HG03521 (cell line): ENCODE data around the gene ALG3.

Experiments used
- ATAC-seq: cut with Tn5 transposase; IDR thresholded peaks from one replicate; pipeline ENCODE4 v1.9.1; 2021; ENCODE audit warnings: mild to moderate bottlenecking, moderate library complexity; ENCODE audit not compliant: unreplicated experiment

Gene ALG3

GRCh38 chr3:184260724-184261269, 12.0 kb upstream of the ALG3 start:
- no peak for ATAC-seq

DNA sequence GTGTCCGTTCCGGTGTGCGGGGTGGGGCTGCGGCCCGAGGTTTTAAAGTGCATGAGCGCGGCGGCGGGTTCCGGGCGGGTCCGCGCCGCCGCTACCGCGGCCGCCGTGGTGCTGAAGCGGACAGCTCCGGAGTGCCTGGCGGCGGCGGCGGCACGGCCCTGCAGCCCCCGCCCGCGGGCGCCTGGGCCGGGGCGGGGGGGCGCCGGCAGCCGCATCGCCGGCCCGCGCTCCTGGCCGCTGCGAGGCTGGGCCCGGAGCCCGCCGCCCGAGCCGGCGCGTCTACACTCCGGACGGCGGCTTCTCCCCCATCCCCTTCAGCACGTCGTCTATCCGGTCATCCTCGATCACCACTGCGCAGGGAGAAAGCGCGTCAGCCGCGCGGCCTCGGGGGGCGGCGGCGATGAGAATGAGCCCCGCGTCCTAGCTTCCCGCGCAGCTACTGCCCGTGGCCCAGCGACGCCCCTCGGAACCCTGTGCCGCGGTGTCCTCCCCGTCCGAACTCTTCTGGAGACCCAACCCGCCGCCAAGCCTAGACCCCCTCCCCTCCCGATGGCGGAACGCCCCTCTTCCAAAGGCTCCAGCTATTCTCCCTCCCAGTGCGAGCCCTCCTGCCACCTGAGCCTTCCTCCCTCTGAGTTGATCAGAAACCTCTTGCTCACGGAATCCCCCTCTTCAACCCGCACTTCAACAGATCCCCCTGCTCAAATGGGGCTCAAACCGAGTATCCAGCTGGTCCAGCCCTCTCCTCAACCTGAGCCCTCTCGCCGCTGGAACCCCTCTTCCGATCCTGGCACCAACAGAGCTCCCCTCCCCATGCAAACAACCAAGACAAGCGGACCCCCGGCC, 11.3 kb upstream of the ALG3 start:
- no peak for ATAC-seq

DNA sequence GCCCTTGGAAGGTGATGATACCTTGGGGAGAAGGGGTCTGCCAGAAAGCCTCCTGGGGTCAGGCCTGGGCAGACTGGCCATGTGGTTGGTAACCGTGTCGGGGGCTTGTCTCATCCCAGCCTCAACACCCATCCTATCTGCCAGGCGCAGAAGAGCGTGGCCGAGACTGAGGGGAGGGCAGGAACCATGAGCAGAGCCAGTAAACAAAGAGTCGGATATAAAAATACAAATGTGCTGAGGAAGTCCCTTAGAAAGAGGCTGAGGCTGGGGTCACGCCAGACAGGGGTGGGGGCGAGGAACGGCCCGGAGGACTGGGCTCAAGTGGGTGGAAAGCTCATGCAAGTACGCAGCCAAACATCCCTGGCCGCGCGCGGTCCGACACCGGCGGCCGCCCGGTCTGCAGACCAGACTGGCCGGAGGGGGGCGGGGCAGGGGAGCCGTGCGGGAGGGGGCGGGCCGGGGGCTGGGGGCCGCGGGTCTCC, 10.7 kb upstream of the ALG3 start:
- ATAC-seq = no peak

- no peak for ATAC-seq
These were observed 10.2 kb upstream of the ALG3 start for GRCh38 chr3:184258926-184259325.

DNA sequence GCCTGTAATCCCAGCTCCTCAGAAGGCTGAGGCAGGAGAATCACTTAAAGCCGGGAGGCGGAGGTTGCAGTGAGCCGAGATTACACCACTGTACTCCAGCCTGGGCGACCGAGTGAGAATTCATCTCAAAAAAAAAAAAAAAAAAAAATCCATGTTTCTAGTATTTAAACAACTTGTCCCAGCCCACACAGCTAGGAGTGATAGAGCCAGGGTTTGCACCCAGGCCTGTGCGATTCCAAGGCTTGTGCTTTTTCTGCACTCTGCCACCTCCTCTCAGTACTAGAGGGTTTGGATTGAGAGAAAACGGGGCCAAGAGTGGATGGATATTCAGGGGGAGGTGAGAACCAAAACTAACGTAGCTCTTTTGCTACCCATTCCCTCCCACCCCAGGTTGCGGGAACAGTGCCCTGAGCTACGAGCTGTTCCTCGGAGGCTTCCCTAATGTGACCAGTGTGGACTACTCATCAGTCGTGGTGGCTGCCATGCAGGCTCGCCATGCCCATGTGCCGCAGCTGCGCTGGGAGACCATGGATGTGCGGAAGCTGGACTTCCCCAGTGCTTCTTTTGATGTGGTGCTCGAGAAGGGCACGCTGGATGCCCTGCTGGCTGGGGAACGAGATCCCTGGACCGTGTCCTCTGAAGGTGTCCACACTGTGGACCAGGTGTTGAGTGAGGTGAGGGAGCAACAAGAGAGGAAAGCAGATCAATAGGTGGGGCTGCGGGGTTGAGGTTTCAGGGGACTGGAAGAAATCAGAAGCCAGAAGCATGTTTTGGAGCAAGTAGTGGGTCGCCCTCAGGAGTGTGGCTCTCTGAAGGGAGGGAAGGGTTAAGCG, 8.5 kb upstream of the ALG3 start:
- ATAC-seq = no peak

- no peak for ATAC-seq
These were observed 6.7 kb upstream of the ALG3 start for GRCh38 chr3:184255291-184256039.

- peak; percentile 54 for ATAC-seq
These were observed 1.5 kb upstream of the ALG3 start for GRCh38 chr3:184250167-184250828.

GRCh38 chr3:184249412-184250166, 827 bp upstream of the ALG3 start, which contains the start of gene EEF1AKMT4:
EEF1AKMT4 (plus strand) TSS chr3:184249672; CDS start chr3:184249695, 23 bp downstream.
- peak; percentile 88 for ATAC-seq

GRCh38 chr3:184242297-184242685, 6.5 kb downstream of the ALG3 start:
- no peak for ATAC-seq

GRCh38 chr3:184241447-184242296, 7.1 kb downstream of the ALG3 start:
- ATAC-seq = no peak

DNA sequence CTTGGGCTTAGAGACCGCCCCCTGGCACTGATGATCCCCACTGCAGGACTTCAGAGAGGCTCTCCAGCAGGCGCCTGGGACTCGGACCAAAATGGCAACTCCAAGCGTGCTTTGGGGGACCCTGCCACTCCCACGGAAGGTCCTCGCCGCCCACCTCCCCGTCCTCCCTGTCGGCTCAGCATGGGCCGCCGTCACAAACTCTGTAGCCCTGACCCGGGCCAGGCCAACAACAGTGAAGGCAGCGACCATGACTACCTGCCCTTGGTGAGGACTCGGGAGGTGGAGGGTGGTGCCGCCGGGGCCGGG, 7.7 kb downstream of the ALG3 start:
- ATAC-seq = no peak

- no peak for ATAC-seq
These were observed 8.2 kb downstream of the ALG3 start for GRCh38 chr3:184240384-184241140.

DNA sequence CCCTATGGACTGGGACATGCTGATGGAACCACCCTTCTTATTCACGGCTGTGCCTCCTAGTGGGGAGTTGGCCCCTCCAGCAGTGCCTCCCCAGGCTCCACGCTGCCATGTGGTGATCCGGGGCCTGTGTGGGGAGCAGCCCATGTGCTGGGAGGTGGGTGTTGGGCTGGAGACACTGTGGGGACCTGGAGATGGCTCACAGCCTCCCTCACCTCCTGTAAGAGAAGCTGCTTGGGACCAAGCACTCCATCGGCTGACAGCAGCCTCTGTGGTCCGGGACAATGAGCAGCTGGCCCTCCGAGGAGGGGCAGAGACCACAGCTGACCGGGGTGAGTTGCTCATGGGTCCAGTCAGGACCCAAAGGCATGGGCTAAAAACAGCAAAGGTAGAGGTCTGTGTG, 9.1 kb downstream of the ALG3 start:
- ATAC-seq = no peak

GRCh38 chr3:184239221-184239620, 9.5 kb downstream of the ALG3 start:
- no peak for ATAC-seq

- ATAC-seq = no peak
These were observed 10.4 kb downstream of the ALG3 start for GRCh38 chr3:184238246-184238818.

DNA sequence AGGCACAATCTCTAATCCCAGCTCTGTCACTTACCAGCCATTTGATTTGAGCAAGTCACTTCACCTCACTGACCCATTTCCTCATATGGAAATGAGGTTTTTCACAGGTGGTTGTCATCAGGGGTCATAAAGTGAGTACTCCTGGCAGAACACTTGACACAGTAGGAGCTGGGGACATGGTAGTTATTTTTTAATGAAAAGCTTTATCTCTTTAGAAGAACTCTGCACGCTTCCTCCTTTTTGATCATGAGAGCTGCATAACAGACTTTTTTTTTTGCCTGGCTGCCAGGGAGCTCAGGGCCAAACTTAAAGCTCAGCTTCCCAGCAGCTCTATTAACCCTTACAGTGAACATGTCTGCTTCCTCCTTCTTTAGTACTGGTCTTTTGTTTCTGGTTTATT, 11.0 kb downstream of the ALG3 start:
- ATAC-seq = no peak

DNA sequence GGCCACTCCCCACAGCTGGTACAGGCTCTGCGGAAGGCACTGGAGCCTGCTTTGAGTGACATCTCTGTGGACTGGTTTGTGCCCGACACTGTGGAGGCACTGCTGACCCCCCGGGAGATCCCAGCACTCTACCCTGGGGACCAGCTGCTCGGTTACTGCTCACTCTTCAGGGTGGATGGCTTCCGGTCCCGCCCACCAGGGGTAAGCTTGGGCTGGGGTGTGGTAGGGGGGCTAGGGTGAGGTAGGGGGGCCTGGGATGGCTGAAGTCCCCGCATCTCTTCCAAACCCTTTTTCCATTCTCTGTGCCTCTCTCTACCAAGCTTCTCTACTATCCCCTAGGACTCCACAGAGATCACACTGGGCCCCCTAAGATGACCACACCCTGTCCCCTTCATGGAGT, 11.6 kb downstream of the ALG3 start:
- no peak for ATAC-seq

GRCh38 chr3:184236636-184237035, 12.1 kb downstream of the ALG3 start:
- ATAC-seq = no peak
